Endometrial microvascular endothelial cells (primary cell): ENCODE results near the gene TPSAB1. TPM values are rescaled to one million over a fixed set of nuclear protein-coding genes. Genes with fewer than 3 reads are reported as not detected.
"Not testable (repeated sequence)": the region's sequence is repeated elsewhere in the genome, so short reads cannot be mapped to it uniquely, and the experiment has no call there.

Experiments
- in situ Hi-C: cut with HindIII; loops from 2 replicates; pipeline ENCODE4 v1.10.0; 2017; ENCODE audit warnings: low sequenced_read_pairs, low pct_unique_long_range_greater_than_20kb; ENCODE audit errors: inconsistent ontology term
- total RNA-seq: library from RNA; depleted of rRNA; stranded (reverse); fragments of >200 nt; gene quantifications from one replicate; pipeline ENCODE4 v1.2.3, GENCODE V29; 2015; ENCODE audit errors: inconsistent ontology term

Gene TPSAB1
- total RNA-seq, 1 donor from 2014 or later, result not detected

DNA sequence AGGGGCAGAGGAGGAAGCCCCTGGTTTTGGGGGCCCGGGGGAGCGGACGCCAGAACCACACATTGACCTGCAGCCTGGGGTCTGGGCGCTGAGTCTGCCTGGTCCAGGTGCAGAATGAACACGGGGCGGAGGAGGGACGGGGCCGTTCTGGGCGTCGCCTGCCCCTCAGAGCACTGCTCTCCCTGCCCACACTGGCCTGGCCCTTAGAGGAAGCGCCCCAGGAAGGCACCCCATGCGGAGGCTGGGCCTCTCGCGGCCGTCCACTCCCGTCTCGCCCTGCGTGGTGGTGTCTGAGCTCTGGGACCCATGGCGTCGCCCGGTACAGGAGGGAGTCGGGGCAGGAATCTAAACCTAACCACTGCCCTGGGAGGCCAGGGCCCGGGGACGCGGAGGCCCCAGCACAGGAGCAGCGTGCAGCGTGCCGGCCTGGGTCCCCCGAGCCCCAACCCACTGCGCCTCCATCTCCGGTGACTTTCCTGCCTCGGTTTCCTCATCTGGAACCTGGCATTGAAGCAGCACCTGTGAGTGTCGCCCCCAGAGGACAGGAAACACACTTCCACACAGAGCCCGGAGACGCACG lies 19.7 kb downstream of the TPSAB1 start:
- in situ Hi-C loops, result no loop called here

DNA sequence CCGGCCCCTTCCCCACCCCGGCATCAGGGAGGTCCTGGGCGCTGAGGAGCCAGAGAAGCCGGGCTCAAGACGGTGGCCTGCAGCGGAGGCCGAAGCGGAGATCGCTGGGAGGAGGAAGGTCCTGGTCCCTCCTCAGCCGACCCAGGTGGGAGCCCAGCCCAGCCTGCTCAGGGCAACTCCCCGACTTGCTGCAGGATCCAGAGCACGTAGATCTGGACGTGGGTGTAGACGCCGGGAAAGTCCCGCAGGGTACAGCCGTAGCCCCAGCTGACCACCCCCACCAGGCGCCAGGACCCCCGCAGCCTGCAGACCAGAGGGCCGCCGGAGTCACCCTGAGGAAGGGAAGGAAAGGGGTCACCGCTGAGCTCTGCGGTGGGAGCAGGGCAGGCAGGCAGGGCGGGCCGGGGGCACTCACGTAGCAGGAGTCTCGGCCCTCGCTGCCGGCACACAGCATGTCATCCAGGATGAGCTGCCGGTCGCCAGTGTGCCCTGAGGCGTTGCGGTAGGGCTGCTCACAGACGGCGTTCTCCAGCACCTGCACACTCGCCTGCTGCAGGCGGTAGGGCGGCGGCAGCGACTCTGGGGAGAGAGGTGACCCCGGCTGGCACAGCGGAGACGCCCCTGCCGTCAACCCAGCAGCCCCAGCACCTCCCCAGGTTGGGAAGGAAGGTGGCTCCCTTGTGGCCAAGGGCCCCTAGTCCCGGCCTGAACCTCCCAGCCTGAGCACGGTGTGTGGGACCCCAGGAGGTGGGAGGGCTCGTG lies 20.8 kb downstream of the TPSAB1 start:
- in situ Hi-C loops, result no loop called here

DNA sequence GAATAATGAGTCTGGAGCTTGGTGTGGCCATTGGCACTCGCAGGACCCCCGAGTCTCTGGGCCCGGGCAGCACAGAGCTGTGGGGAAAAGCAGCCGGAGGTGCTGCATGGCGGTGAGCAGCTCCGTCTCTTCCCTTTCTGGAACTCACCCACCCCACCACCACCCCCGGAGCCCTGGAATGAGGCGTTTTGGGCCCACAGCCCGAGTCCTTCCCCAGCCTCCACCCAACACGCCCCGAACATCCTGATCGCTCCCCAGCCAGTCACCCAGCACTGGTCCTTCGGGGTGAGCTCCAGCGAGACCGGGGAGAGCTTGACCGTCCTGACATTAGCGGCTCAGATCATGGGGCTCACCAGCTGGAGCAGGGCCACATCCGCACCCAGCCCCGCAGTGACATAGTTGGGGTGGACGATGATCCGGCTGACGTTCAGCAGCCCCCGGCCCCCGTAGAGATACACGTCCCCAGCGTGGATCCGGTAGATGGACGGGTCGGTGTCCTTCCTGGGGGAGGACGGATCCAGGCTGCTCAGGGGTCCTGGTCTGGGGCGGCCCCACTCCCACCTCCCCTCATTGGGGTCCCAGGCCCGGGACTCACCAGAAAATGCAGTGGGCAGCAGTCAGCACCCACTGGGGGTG lies 21.8 kb downstream of the TPSAB1 start:
- in situ Hi-C loops, result no loop called here

DNA sequence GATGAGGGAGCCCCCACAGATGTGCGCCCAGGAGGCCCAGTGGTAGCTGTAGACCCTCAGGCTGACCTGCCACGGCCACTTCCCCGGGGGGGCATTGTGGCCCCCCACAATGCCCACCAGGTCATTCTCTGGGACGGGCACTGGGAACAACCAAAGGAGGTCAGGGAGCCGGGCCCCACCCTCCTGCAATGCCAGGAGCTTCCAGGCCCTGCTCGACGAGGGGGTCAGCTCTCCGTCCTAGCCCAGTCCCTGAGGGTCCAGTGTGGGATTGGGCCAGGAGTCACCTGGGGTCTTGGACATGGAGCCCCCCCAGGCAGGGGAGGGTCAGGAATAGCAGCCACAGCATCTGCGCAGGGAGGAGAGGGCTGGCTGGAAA lies 22.3 kb downstream of the TPSAB1 start:
- in situ Hi-C loops, result no loop called here

DNA sequence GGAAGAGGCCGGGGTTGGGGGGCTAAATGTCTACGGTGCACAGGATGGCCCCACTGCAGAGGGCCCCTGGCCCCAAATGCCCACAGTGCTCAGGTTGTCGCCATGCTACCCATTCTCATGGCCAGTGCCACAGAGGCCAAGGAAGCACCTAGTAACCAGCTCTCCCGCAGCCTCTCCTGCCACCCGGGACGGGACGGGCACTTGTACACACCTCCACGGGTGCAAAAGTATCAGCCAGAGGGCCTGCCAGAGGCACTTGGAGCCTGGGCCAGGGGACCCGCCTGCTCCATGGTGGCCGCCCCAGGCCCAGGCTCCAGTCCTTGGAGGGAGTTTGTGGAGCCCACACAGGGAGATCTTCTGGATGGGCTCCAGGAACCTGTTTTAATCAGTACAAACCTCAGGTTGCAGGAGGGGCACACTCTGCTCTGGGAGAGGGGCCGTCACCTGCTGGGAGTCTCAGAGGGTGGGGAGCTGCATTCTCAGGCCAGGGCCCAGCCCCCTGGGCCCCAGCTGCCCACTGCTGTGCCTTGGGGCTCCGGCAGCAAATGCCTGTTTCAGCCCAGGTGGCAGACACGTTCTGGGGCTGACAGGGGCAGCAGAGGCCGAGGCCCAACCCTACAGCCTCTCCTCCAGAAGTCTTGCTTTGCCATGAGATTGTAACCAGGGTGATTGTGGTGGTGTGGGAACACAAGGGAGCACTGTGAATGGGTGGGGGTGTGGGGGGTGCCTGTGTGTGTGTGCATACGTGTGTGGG lies 23.3 kb downstream of the TPSAB1 start:
- in situ Hi-C loops, result no loop called here

DNA sequence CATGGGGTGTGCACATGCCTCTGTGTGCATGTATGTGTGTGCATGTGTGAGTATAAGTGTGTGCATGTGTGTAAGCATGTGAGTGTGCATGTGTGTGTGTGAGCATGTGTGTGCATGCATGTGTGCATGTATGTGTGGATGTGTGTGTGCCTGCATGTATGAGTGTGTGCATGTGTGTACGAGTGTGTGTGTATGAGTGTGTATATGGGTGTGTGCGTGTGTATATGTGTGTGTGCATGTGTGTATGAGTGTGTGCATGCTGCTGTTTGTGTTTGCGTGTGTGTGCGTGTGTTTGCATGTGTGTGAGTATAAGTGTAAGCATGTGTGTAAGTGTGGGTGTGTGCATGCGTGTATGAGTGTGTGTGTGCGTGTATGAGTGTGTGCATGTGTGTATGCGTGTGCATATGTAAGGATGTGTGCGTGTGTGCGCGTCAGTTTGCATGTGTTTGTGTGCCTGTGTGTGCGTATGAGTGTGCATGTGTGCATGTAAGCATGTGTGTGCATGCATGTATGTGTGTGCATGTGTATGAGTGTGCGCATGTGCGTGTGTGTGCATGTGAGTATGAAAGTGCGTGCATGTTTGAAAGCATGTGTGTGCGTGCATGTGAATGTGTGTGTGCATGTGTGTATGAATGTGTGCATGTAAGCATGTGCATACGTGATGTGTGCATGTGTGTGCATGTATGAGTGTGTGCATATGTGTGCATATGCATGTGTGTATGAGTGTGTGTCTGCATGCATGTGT lies 24.0 kb downstream of the TPSAB1 start:
- in situ Hi-C loops, result no loop called here

DNA sequence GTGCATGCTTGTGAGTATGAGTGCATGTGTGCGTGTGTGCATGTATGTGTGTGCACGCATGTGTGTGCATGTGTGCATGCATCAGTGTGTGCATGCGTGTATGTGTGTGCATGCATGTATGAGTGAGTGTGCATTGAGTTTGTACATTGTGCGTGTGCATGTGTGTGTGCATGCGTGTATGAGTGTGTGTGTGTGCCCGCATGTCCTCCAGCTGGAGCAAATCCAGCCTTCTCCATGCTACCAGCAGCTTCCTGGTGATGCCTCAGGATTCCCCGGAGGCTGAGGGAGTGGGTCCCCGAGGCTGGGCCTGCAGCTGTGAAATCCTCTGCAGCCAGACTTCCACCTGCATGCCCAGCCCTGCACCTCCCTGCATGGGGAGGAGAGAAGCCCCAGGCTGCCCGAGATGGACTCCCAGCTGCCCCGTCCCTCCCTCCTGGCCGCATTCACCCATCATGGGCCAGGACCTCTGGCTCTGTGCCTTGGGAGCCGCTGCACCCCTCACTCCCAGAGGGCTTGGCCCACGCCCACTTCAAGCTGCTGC lies 24.7 kb downstream of the TPSAB1 start:
- in situ Hi-C loops, result no loop called here

DNA sequence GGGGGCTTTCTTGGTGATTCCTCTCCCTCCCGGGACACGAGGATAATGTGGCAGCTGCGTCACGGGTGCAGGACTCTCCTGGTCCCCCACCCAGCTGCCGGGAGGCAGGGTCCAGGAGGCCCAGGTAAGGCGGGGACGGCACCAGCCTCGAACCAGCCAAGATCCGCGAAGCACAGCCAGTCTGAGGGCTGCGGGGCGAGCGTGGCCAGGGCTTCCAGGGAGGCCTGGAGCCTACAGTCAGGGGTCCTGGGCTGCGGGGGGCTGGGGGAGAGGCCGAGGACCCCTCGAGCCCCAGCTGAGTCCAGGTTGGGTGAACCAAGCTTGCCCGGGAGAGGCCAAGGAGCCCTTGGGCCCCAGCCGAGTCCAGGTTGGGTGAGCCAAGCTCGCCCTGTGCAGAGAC lies 25.3 kb downstream of the TPSAB1 start:
- in situ Hi-C loops, result no loop called here

DNA sequence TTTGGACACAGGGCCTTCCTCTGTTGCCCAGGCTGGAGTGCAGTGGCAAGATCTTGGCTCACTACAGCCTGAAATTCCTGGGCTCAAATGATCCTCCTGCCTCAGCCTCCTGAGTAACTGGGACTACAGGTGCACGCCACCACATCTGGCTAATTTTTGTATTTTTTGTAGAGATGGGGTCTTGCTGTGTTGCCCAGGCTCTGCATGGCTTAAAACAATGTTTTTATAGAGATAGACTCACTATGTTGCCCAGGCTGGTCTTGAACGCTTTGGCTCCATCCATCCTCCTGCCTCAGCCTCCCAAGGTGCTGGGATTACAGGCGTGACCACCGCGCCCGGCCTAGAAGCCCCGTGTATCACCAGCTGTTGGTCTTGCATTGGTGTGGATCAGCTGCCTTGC lies 28.9 kb downstream of the TPSAB1 start:
- in situ Hi-C loops, result not testable (repeated sequence)

DNA sequence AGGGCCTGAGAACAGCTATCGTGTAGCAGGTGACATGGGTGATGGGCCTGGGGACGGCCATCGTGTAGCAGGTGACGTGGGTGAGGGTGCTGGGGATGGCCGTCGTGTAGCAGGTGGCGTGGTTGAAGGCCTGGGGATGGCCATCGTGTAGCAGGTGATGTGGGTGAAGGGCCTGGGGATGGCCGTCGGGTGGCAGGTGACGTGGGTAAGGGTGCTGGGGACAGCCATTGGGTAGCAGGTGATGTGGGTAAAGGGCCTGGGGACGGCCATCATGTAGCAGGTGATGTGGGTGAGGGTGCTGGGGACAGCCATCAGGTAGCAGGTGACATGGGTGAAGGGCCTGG lies 30.8 kb downstream of the TPSAB1 start:
- in situ Hi-C loops, result no loop called here

DNA sequence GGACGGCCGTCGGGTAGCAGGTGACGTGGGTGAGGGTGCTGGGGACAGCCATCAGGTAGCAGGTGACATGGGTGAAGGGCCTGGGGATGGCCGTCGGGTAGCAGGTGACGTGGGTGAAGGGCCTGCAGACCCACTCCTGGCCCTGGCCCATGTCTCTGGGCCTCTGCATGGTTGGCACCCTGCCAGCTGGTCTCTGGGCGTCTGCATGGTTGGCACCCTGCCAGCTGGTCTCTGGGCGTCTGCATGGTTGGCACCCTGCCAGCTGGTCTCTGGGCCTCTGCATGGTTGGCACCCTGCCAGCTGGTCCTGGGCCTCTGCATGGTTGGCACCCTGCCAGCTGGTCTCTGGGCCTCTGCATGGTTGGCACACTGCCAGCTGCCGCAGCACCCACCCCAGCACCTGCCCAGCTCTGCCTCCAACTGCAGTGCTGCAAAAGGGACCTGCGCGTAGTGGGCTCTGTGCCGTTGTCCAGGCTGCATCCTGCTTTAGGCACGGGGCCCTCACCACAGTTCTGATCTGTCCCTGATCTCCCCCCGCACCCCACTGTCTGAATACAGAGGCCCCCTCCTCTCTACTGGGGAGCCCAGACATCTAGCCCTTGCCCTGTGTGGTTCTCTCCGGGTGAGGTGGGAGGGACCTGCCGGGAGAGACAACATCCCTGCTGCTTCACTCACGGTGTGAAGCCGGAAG lies 31.4 kb downstream of the TPSAB1 start:
- in situ Hi-C loops, result not testable (repeated sequence)

DNA sequence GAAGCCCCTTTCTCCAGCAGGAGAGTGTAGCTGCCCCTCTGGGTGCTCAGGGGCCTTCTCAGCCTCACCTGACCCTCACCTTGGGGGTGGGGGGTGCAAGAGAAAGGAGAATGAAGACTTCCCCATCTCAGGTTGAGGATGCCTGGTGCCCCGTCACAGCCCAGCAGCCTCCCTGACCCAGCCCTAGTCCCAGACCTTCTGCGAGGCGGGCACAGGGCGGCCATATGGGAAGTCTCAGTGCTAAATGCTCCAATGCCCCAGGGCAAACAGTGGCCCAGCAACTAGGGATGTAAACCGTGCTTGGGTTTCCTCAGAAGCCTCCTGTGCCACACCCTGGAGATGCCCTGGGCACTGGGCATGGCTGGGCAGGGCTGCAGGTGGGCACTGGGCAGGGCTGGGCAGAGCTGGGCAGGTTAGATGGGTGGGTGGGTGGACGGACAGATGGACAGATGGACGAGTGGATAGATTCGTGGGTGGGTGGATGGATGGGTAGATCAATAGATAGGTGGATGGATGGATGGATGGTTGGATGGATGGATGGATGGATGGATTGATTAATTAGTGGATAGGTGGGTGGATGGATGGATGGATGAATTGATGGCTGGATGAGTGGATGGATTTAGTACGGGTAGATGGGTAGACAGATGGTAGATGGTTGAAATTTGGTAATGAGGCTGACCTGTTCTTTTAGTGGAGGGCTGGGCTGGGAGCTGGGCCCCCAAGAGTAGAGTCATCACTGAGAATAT lies 32.1 kb downstream of the TPSAB1 start:
- in situ Hi-C loops, result no loop called here

DNA sequence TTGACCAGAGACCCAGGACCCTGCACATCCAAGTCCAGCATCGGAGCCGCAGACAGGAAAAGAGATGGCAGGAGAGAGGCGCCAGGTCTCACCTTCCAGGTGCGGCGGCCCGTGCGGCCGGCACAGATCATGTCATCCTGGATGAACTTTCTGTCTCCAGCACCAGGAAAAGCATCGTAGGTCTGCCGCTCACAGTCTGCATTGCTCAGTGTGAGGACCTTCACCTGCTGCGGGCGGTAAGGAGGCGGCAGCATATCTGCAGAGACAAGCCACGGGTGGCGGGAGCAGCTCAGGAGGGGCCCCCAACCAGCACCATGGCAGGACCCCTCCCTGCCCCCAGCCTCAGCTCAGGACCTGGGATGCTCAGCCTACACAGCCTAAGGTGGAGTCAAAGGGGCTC lies 33.3 kb downstream of the TPSAB1 start:
- in situ Hi-C loops, result no loop called here

DNA sequence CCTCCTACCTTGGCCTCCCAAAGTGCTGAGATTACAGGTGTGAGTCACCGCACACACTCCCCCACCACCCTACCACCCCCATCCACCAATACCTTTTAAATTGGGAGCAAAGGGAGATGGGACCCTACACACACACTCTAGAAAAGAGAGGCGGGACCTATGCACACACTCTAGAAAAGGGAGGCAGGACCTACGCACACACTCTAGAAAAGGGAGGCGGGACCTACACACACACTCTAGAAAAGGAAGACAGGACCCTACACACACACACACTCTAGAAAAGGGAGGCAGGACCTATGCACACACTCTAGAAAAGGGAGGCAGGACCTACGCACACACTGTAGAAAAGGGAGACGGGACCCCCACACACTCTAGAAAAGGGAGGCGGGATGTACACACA lies 34.3 kb downstream of the TPSAB1 start:
- in situ Hi-C loops, result no loop called here

DNA sequence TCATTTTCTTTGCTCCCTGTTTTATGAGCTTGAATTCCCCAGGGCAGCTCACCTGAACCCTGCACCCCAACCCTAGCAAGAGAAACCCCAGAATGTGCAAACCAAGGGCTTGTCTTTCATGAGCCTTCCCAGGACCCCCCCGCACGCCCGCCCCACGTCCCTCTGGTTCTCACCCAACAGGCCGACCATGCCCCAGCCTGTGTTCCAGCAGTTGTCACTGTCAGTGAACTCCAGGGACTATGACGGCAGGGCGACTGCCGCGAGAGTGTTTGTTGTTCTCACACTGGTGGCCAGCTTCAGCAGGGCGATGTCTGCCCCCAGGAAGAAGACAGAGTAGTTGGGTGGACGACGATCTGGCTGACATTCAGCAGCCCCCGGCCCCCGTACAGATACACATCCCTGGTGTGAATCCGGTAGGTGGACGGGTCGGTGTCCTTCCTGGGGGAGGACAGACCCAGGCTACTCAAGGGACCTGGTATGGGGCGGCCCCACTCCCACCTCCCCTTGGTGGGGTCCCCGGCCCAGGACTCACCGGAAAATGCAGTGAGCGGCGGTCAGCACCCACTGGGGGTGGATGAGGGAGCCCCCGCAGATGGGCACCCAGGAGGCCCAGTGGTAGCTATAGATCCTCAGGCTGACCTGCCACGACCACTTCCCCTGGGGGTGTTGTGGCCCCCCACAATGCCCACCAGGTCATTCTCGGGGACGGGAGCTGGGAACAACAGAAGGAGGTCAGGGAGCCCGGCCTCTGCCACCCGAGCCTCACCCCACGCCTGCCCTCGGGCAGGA lies 35.5 kb downstream of the TPSAB1 start:
- in situ Hi-C loops, result no loop called here

DNA sequence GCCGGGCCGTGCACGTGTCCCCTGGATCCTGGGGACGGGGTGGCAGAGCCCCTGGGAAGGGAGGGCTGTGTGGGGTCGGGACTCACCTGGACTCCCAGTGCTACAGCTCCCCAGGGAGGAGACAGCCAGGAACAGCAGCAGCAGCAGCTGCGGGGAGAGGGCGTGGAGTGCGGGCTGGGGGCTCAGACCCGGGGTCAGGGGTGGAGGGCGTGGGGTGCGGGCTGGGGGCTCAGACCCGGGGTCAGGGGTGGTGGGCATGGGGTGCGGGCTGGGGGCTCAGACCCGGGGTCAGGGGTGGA lies 36.0 kb downstream of the TPSAB1 start:
- in situ Hi-C loops, result no loop called here

DNA sequence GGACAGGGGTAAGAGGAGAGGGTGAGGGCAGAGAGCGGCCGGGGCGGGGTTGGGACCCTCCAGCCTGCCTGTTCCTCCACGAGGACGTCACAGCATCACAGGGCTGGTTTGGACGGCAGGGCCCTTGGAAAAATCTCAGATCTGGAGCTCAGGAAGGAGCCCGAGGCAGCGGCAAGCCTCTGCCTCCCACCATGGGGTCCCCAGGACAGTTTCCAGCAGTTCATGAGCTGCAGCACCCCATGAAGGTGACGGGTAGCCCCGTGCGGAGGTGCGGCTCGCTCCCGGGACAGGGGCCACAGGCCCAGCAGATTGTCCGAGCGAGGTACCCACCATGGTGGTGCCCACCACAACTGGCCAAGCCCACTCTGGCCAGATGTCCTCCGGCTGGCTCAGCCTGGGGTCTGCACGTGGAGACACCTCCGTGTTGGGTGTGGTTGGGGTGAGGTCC lies 36.7 kb downstream of the TPSAB1 start:
- in situ Hi-C loops, result no loop called here
